Measurements from ENCODE around the gene ZNF48. TPM values are rescaled to one million over a fixed set of nuclear protein-coding genes. Genes with fewer than 3 reads are reported as not detected.

The ZNF48 gene
- total RNA-seq (10 to 100 TPM; 12.7 to 14.3 TPM), polyA plus RNA-seq (10 to 100 TPM in 1 of 3 donors, 1 to 10 TPM in 2; 6.1 to 11.7 (median 7.5) TPM), total RNA-seq (10.3 to 50.6 (median 36.4) reads per million in 6 experiments)

- peaks cover 21 to 49% (median 45%) of the 10 kb centered on the region in 4 donors for H3K4me1 Mint-ChIP-seq
- DNase-seq (peak in 9 of 10 donors; percentile 20 to 70 (median 56)), ATAC-seq (peak; percentile 72)
- peaks cover 0 to 13% (median 0%) of the 10 kb centered on the region in 3 donors for H3K36me3 Mint-ChIP-seq
- no peaks in the 10 kb centered on the region for H3K9me3 Mint-ChIP-seq
- POLR2A ChIA-PET, result interaction anchor here (0.8 to 3.3 kb wide), 11 partner anchors 12 to 330 kb away, joined by 3 to 82 read pairs (median 4); partner anchors contain the start of genes ALDOA, CORO1A, MYL11 and SEPTIN1
- H3K4me3 Mint-ChIP-seq, result peak within 1 kb of the TSS; percentile 76 to 94 (median 86)
- no peaks in the 10 kb centered on the region for H3K27me3 Mint-ChIP-seq
- peak within 1 kb of the TSS; percentile 69 to 94 (median 88) for H3K27ac Mint-ChIP-seq
Observed at GRCh38 chr16:30395155-30395991, at the start of gene ZNF48. ZNF48 (plus strand) TSS chr16:30395420; CDS start chr16:30395795, 375 bp downstream.

GRCh38 chr16:30346286-30346685 lies 48.9 kb upstream of the ZNF48 start:
- POLR2A ChIA-PET, result interaction anchor here (0.9 to 1.5 kb wide), 2 partner anchors 9 to 11 kb away, joined by 3 read pairs; no protein-coding TSS in a partner anchor
- no peak for ATAC-seq
- H3K36me3 Mint-ChIP-seq, result peaks cover 0 to 22% (median 0%) of the 10 kb centered on the region in 3 donors
- no peaks in the 10 kb centered on the region for H3K9me3 Mint-ChIP-seq
- peak overlapping the region in 7 of 10 donors; percentile 5 to 51 (median 40) for H3K27ac Mint-ChIP-seq
- H3K4me3 Mint-ChIP-seq, result no peak overlapping the region
- DNase-seq, result no peak
- peaks cover 0 to 23% (median 6%) of the 10 kb centered on the region in 4 donors for H3K4me1 Mint-ChIP-seq
- no peaks in the 10 kb centered on the region for H3K27me3 Mint-ChIP-seq

GRCh38 chr16:30348113-30348512 lies 47.1 kb upstream of the ZNF48 start:
- peaks cover 4 to 31% (median 12%) of the 10 kb centered on the region in 4 donors for H3K4me1 Mint-ChIP-seq
- DNase-seq (no peak), ATAC-seq (no peak)
- no peaks in the 10 kb centered on the region for H3K27me3 Mint-ChIP-seq
- H3K9me3 Mint-ChIP-seq, result no peaks in the 10 kb centered on the region
- H3K27ac Mint-ChIP-seq, result peak overlapping the region in 4 of 10 donors; percentile 32 to 58 (median 50)
- POLR2A ChIA-PET, result no interaction called here
- H3K36me3 Mint-ChIP-seq, result peaks cover 0 to 38% (median 0%) of the 10 kb centered on the region in 3 donors
- H3K4me3 Mint-ChIP-seq, result no peak overlapping the region

GRCh38 chr16:30348929-30349328 lies 46.3 kb upstream of the ZNF48 start:
- no peaks in the 10 kb centered on the region for H3K27me3 Mint-ChIP-seq

GRCh38 chr16:30349675-30350074 lies 45.5 kb upstream of the ZNF48 start:
- Mint-ChIP-seq H3K4me3 (peak overlapping the region in 1 of 10 donors; percentile 42), H3K9me3 (no peaks in the 10 kb centered on the region), H3K27ac (peak overlapping the region in 8 of 10 donors; percentile 43 to 84 (median 70)), H3K36me3 (peaks cover 0 to 49% (median 0%) of the 10 kb centered on the region in 3 donors), H3K4me1 (peaks cover 7 to 44% (median 27%) of the 10 kb centered on the region in 4 donors), H3K27me3 (no peaks in the 10 kb centered on the region)
- no peak for DNase-seq
- POLR2A ChIA-PET, result interaction anchor here (1.0 kb wide), 1 partner anchor 32 kb away, joined by 3 read pairs; no protein-coding TSS in a partner anchor
- ATAC-seq, result no peak

More at GRCh38 chr16:30348929-30349328, 46.3 kb upstream of the ZNF48 start:
- ATAC-seq (no peak), DNase-seq (no peak)
- H3K27ac Mint-ChIP-seq, result peak overlapping the region in 7 of 10 donors; percentile 3 to 80 (median 67)
- H3K4me3 Mint-ChIP-seq, result no peak overlapping the region
- no peaks in the 10 kb centered on the region for H3K9me3 Mint-ChIP-seq
- peaks cover 0 to 46% (median 0%) of the 10 kb centered on the region in 3 donors for H3K36me3 Mint-ChIP-seq
- POLR2A ChIA-PET, result interaction anchor here (1.0 kb wide), 1 partner anchor 32 kb away, joined by 3 read pairs; no protein-coding TSS in a partner anchor
- peaks cover 4 to 37% (median 19%) of the 10 kb centered on the region in 4 donors for H3K4me1 Mint-ChIP-seq

GRCh38 chr16:30350134-30350871 lies 44.9 kb upstream of the ZNF48 start:
- Mint-ChIP-seq H3K4me3 (peak overlapping the region in 2 of 10 donors; percentile 48 to 71), H3K27ac (peak overlapping the region in 8 of 10 donors; percentile 34 to 80 (median 56)), H3K27me3 (no peaks in the 10 kb centered on the region), H3K4me1 (peaks cover 10 to 48% (median 31%) of the 10 kb centered on the region in 4 donors), H3K9me3 (no peaks in the 10 kb centered on the region), H3K36me3 (peaks cover 0 to 49% (median 0%) of the 10 kb centered on the region in 3 donors)
- POLR2A ChIA-PET, result no interaction called here
- DNase-seq (no peak), ATAC-seq (no peak)

GRCh38 chr16:30351001-30351441 lies 44.2 kb upstream of the ZNF48 start:
- Mint-ChIP-seq H3K9me3 (no peaks in the 10 kb centered on the region), H3K27me3 (no peaks in the 10 kb centered on the region), H3K4me1 (peaks cover 12 to 50% (median 38%) of the 10 kb centered on the region in 4 donors), H3K36me3 (peaks cover 0 to 49% (median 0%) of the 10 kb centered on the region in 3 donors), H3K4me3 (no peak overlapping the region), H3K27ac (peak overlapping the region in 6 of 10 donors; percentile 28 to 89 (median 57))
- ATAC-seq (no peak), DNase-seq (no peak)
- POLR2A ChIA-PET, result no interaction called here

- POLR2A ChIA-PET, result no interaction called here
- no peaks in the 10 kb centered on the region for H3K27me3 Mint-ChIP-seq
- H3K9me3 Mint-ChIP-seq, result no peaks in the 10 kb centered on the region
- peaks cover 16 to 54% (median 43%) of the 10 kb centered on the region in 4 donors for H3K4me1 Mint-ChIP-seq
- DNase-seq (no peak), ATAC-seq (no peak)
- peak overlapping the region in 8 of 10 donors; percentile 17 to 89 (median 36) for H3K27ac Mint-ChIP-seq
- peak overlapping the region in 3 of 10 donors; percentile 7 to 52 (median 36) for H3K4me3 Mint-ChIP-seq
- peaks cover 0 to 49% (median 0%) of the 10 kb centered on the region in 3 donors for H3K36me3 Mint-ChIP-seq
Observed at GRCh38 chr16:30351586-30352419, 43.4 kb upstream of the ZNF48 start.

- Mint-ChIP-seq H3K27ac (peak overlapping the region in 7 of 10 donors; percentile 14 to 72 (median 30)), H3K9me3 (no peaks in the 10 kb centered on the region), H3K27me3 (no peaks in the 10 kb centered on the region), H3K4me1 (peaks cover 20 to 54% (median 44%) of the 10 kb centered on the region in 4 donors), H3K4me3 (peak overlapping the region; percentile 7 to 93 (median 39)), H3K36me3 (peaks cover 0 to 56% (median 0%) of the 10 kb centered on the region in 3 donors)
- DNase-seq (no peak), ATAC-seq (no peak)
- POLR2A ChIA-PET, result interaction anchor here (0.6 to 4.7 kb wide), 6 partner anchors 17 to 259 kb away, joined by 4 to 48 read pairs (median 11); partner anchors contain the start of gene TBC1D10B
Observed at GRCh38 chr16:30352488-30353401, 42.5 kb upstream of the ZNF48 start.

GRCh38 chr16:30353438-30354129 lies 41.6 kb upstream of the ZNF48 start:
- no peak for DNase-seq
- Mint-ChIP-seq H3K9me3 (no peaks in the 10 kb centered on the region), H3K4me1 (peaks cover 20 to 54% (median 44%) of the 10 kb centered on the region in 4 donors), H3K27ac (peak overlapping the region in 6 of 10 donors; percentile 14 to 99 (median 98)), H3K27me3 (no peaks in the 10 kb centered on the region), H3K36me3 (peaks cover 0 to 56% (median 0%) of the 10 kb centered on the region in 3 donors), H3K4me3 (peak overlapping the region; percentile 41 to 99 (median 94))
- no peak for ATAC-seq
- POLR2A ChIA-PET, result interaction anchor here (0.5 to 4.7 kb wide), 13 partner anchors 10 to 258 kb away, joined by 3 to 48 read pairs (median 7); partner anchors contain the start of genes SEPTIN1, TBC1D10B and ZNF48
